CD4-positive, CD25-positive, alpha-beta regulatory T cell (primary cell): ENCODE data around the gene RFC2. TPM values are rescaled to one million over a fixed set of nuclear protein-coding genes. Genes with fewer than 3 reads are reported as not detected.
"Not testable (repeated sequence)": the region's sequence is repeated elsewhere in the genome, so short reads cannot be mapped to it uniquely, and the experiment has no call there.

ENCODE experiments used
- ATAC-seq, 2 donors: fragments of 150-1000 bp; cut with Tn5 transposase; one replicate each; pipeline ENCODE4 v1.10.0; 2021; ENCODE audit warnings: low read depth in 2 of 2, moderate number of reproducible peaks in 2 of 2, moderate library complexity in 1 of 2
- DNase-seq, 3 donors: peaks; one replicate each; pipeline versions ENCODE4 v3.0.0 to v3.0.0-alpha.2; 2012 to 2022; ENCODE audit warnings: mixed read lengths in 1 of 3
- H3K27ac ChIP-seq: one replicate; pipeline ENCODE4 v1.7.0; 2013; ENCODE audit warnings: mild to moderate bottlenecking, low read length; ENCODE audit not compliant: insufficient read depth, poor library complexity, severe bottlenecking
- H3K27me3 ChIP-seq: one replicate; pipeline ENCODE4 v1.7.0; 2013; ENCODE audit warnings: low read length; ENCODE audit not compliant: control insufficient read depth, insufficient read depth
- H3K36me3 ChIP-seq: one replicate; pipeline ENCODE4 v1.7.0; 2013; ENCODE audit warnings: mild to moderate bottlenecking, low read length, moderate library complexity; ENCODE audit not compliant: control insufficient read depth, insufficient read depth
- H3K4me1 ChIP-seq: 2 replicates; pipeline ENCODE4 v1.7.0; 2013; ENCODE audit warnings: mild to moderate bottlenecking, low read length; ENCODE audit not compliant: insufficient read depth, control insufficient read depth, poor library complexity, severe bottlenecking
- H3K4me3 ChIP-seq: one replicate; pipeline ENCODE4 v1.7.0; 2013; ENCODE audit warnings: low read depth, mild to moderate bottlenecking, low read length, moderate library complexity
- H3K9me3 ChIP-seq, 2 experiments: 1 replicate in 1 of 2; 2 replicates in 1 of 2; pipeline ENCODE4 v1.7.0; 2013; ENCODE audit warnings: low read length in 2 of 2, mild to moderate bottlenecking in 1 of 2, moderate library complexity in 1 of 2; ENCODE audit not compliant: control insufficient read depth in 2 of 2
- H3K27ac Mint-ChIP-seq, 3 donors: one replicate each; pipeline ENCODE4 v1.8.0; 2020 to 2022; ENCODE audit warnings: mild to moderate bottlenecking in 3 of 3, mixed read lengths in 3 of 3, moderate library complexity in 2 of 3
- H3K27me3 Mint-ChIP-seq: one replicate; pipeline ENCODE4 v1.8.0; 2022; ENCODE audit warnings: mild to moderate bottlenecking, mixed read lengths
- H3K36me3 Mint-ChIP-seq: one replicate; pipeline ENCODE4 v1.8.0; 2020; ENCODE audit warnings: mixed read lengths
- H3K4me1 Mint-ChIP-seq, 4 donors: one replicate each; pipeline ENCODE4 v1.8.0; 2020 to 2022; ENCODE audit warnings: mixed read lengths in 4 of 4, mild to moderate bottlenecking in 1 of 4
- H3K4me3 Mint-ChIP-seq, 4 donors: one replicate each; pipeline ENCODE4 v1.8.0; 2020 to 2022; ENCODE audit warnings: mild to moderate bottlenecking in 4 of 4, mixed read lengths in 4 of 4, moderate library complexity in 3 of 4
- H3K9me3 Mint-ChIP-seq, 7 donors: one replicate each; pipeline ENCODE4 v1.8.0; 2020 to 2022; ENCODE audit warnings: mixed read lengths in 7 of 7, mild to moderate bottlenecking in 3 of 7, moderate library complexity in 2 of 7
- polyA plus RNA-seq, 4 donors: library from polyadenylated mRNA; unstranded; fragments of 300-500 nt; fragmentation: Illumina TruSeq; gene quantifications; one replicate each; pipeline ENCODE4 v1.2.3, GENCODE V29; 2021
- total RNA-seq: library from RNA; stranded (reverse); gene quantifications from one replicate; pipeline ENCODE4 v1.2.3, GENCODE V29; 2022

Gene RFC2
- total and polyA plus RNA-seq, 5 donors from 2014 or later, result 15.8 to 33.8 (median 26.7) TPM

- peaks cover 5% of the 10 kb centered on the region for H3K27me3 Mint-ChIP-seq
- H3K4me1 Mint-ChIP-seq, result peaks cover 0 to 22% (median 9%) of the 10 kb centered on the region in 4 donors
- peaks cover 0 to 2% (median 0%) of the 10 kb centered on the region in 7 donors for H3K9me3 Mint-ChIP-seq
- no peak overlapping the region for H3K4me3 Mint-ChIP-seq
- no peaks in the 10 kb centered on the region for H3K27me3 ChIP-seq
- H3K4me1 ChIP-seq, result peaks cover 19% of the 10 kb centered on the region
- H3K36me3 ChIP-seq, result no peaks in the 10 kb centered on the region
- no peak overlapping the region for H3K4me3 ChIP-seq
- H3K36me3 Mint-ChIP-seq, result no peaks in the 10 kb centered on the region
- H3K27ac ChIP-seq, result no peak overlapping the region
- DNase-seq, result no peak
- no peak overlapping the region for H3K27ac Mint-ChIP-seq
- H3K9me3 ChIP-seq, result no peaks in the 10 kb centered on the region
- ATAC-seq, result no peak
These were observed 46.6 kb downstream of the RFC2 start for GRCh38 chr7:74207586-74207985.

GRCh38 chr7:74206589-74207120 lies 47.5 kb downstream of the RFC2 start:
- H3K4me3 Mint-ChIP-seq, result peak overlapping the region in 3 of 4 donors; percentile 67 to 76 (median 70)
- H3K36me3 Mint-ChIP-seq, result no peaks in the 10 kb centered on the region
- DNase-seq (peak; percentile 64 to 72 (median 67)), ATAC-seq (peak; percentile 60)
- no peak overlapping the region for H3K27ac ChIP-seq
- no peak overlapping the region for H3K4me3 ChIP-seq
- no peaks in the 10 kb centered on the region for H3K9me3 ChIP-seq
- H3K9me3 Mint-ChIP-seq, result peaks cover 0 to 2% (median 0%) of the 10 kb centered on the region in 7 donors
- H3K4me1 Mint-ChIP-seq, result peaks cover 0 to 20% (median 9%) of the 10 kb centered on the region in 4 donors
- peaks cover 19% of the 10 kb centered on the region for H3K4me1 ChIP-seq
- H3K27ac Mint-ChIP-seq, result peak overlapping the region in 1 of 3 donors; percentile 56
- H3K36me3 ChIP-seq, result no peaks in the 10 kb centered on the region
- peaks cover 5% of the 10 kb centered on the region for H3K27me3 Mint-ChIP-seq
- H3K27me3 ChIP-seq, result no peaks in the 10 kb centered on the region

GRCh38 chr7:74206052-74206451 lies 48.1 kb downstream of the RFC2 start:
- not testable (repeated sequence) for DNase-seq, H3K27me3 ChIP-seq, H3K36me3 Mint-ChIP-seq, H3K36me3 ChIP-seq, H3K4me3 ChIP-seq, H3K27ac Mint-ChIP-seq, H3K27ac ChIP-seq, H3K9me3 ChIP-seq, ATAC-seq, H3K9me3 Mint-ChIP-seq, H3K27me3 Mint-ChIP-seq
- Mint-ChIP-seq H3K4me3 (peak overlapping the region in 1 of 4 donors; percentile 70), H3K4me1 (peaks cover 0 to 20% (median 9%) of the 10 kb centered on the region in 4 donors)
- peaks cover 18% of the 10 kb centered on the region for H3K4me1 ChIP-seq

GRCh38 chr7:74203956-74204618 lies 50.1 kb downstream of the RFC2 start:
- Mint-ChIP-seq H3K27ac (no peak overlapping the region), H3K36me3 (peaks cover 3% of the 10 kb centered on the region), H3K9me3 (peaks cover 0 to 2% (median 0%) of the 10 kb centered on the region in 7 donors), H3K27me3 (peaks cover 5% of the 10 kb centered on the region), H3K4me1 (peaks cover 0 to 14% (median 7%) of the 10 kb centered on the region in 4 donors), H3K4me3 (no peak overlapping the region)
- no peak overlapping the region for H3K4me3 ChIP-seq
- DNase-seq, result no peak
- no peaks in the 10 kb centered on the region for H3K36me3 ChIP-seq
- ATAC-seq, result no peak
- no peaks in the 10 kb centered on the region for H3K27me3 ChIP-seq
- no peak overlapping the region for H3K27ac ChIP-seq
- no peaks in the 10 kb centered on the region for H3K9me3 ChIP-seq
- peaks cover 5% of the 10 kb centered on the region for H3K4me1 ChIP-seq

GRCh38 chr7:74202841-74203556 lies 51.2 kb downstream of the RFC2 start:
- no peaks in the 10 kb centered on the region for H3K36me3 ChIP-seq
- DNase-seq (peak in 1 of 3 donors; percentile 55), ATAC-seq (no peak)
- no peak overlapping the region for H3K27ac Mint-ChIP-seq
- H3K36me3 Mint-ChIP-seq, result peaks cover 3% of the 10 kb centered on the region
- no peak overlapping the region for H3K27ac ChIP-seq
- H3K9me3 Mint-ChIP-seq, result no peaks in the 10 kb centered on the region
- no peaks in the 10 kb centered on the region for H3K9me3 ChIP-seq
- H3K4me3 Mint-ChIP-seq, result no peak overlapping the region
- peaks cover 0 to 14% (median 5%) of the 10 kb centered on the region in 4 donors for H3K4me1 Mint-ChIP-seq
- no peaks in the 10 kb centered on the region for H3K27me3 ChIP-seq
- no peak overlapping the region for H3K4me3 ChIP-seq
- peaks cover 5% of the 10 kb centered on the region for H3K4me1 ChIP-seq
- H3K27me3 Mint-ChIP-seq, result peaks cover 5% of the 10 kb centered on the region

GRCh38 chr7:74199551-74200355 lies 54.4 kb downstream of the RFC2 start:
- H3K27ac Mint-ChIP-seq, result no peak overlapping the region
- Histone ChIP-seq H3K27me3 (no peaks in the 10 kb centered on the region), H3K36me3 (peaks cover 12% of the 10 kb centered on the region), H3K4me1 (no peaks in the 10 kb centered on the region), H3K27ac (no peak overlapping the region), H3K4me3 (no peak overlapping the region), H3K9me3 (no peaks in the 10 kb centered on the region)
- peaks cover 16% of the 10 kb centered on the region for H3K36me3 Mint-ChIP-seq
- DNase-seq (no peak), ATAC-seq (no peak)
- H3K4me3 Mint-ChIP-seq, result no peak overlapping the region
- peaks cover 0 to 4% (median 0%) of the 10 kb centered on the region in 4 donors for H3K4me1 Mint-ChIP-seq
- H3K9me3 Mint-ChIP-seq, result no peaks in the 10 kb centered on the region
- peaks cover 5% of the 10 kb centered on the region for H3K27me3 Mint-ChIP-seq

GRCh38 chr7:74197449-74198124 lies 56.6 kb downstream of the RFC2 start:
- Histone ChIP-seq H3K27ac (no peak overlapping the region), H3K36me3 (peaks cover 33% of the 10 kb centered on the region), H3K4me1 (no peaks in the 10 kb centered on the region), H3K9me3 (no peaks in the 10 kb centered on the region), H3K4me3 (no peak overlapping the region), H3K27me3 (no peaks in the 10 kb centered on the region)
- Mint-ChIP-seq H3K27me3 (no peaks in the 10 kb centered on the region), H3K9me3 (no peaks in the 10 kb centered on the region), H3K27ac (no peak overlapping the region), H3K4me3 (peak overlapping the region in 1 of 4 donors; percentile 32), H3K36me3 (peaks cover 29% of the 10 kb centered on the region), H3K4me1 (peaks cover 0 to under 1% (median 0%) of the 10 kb centered on the region in 4 donors)
- ATAC-seq (peak in 1 of 2 donors; percentile 23), DNase-seq (no peak)
